Heart right ventricle (tissue), 16 donors: ENCODE data around the gene KRTAP1-3. TPM values are rescaled to one million over a fixed set of nuclear protein-coding genes. Genes with fewer than 3 reads are reported as not detected.
"Not testable (repeated sequence)": the region's sequence is repeated elsewhere in the genome, so short reads cannot be mapped to it uniquely, and the experiment has no call there.

Experiments used
- ATAC-seq, 8 donors: fragments of 200-7000 bp; cut with Tn5 transposase; one replicate each; pipeline ENCODE4 v1.9.1; 2020; ENCODE audit warnings: mild to moderate bottlenecking in 8 of 8, moderate library complexity in 8 of 8, moderate number of reproducible peaks in 1 of 8
- DNase-seq, 2 donors: peaks; one replicate each; pipeline ENCODE4 v3.0.0-alpha.2; 2020
- H3K27ac ChIP-seq, 10 donors: fragments of 200-600 bp; sonication (generic) in 2 of 10; one replicate each; pipeline versions ENCODE4 v1.5.0 to v1.8.0; 2020 to 2022; ENCODE audit warnings: mild to moderate bottlenecking in 3 of 10
- H3K27me3 ChIP-seq, 7 donors: fragments of 200-600 bp; one replicate each; pipeline ENCODE4 v1.8.0; 2021 to 2022; ENCODE audit warnings: mild to moderate bottlenecking in 2 of 7
- H3K36me3 ChIP-seq, 9 donors: fragments of 200-600 bp; sonication (generic) in 1 of 9; one replicate each; pipeline versions ENCODE4 v1.5.0 to v1.8.0; 2020 to 2022; ENCODE audit warnings: mild to moderate bottlenecking in 2 of 9
- H3K4me1 ChIP-seq, 9 donors: fragments of 200-600 bp; sonication (generic) in 1 of 9; one replicate each; pipeline versions ENCODE4 v1.5.0 to v1.8.0; 2020 to 2022; ENCODE audit warnings: mild to moderate bottlenecking in 4 of 9
- H3K4me3 ChIP-seq, 10 donors: fragments of 200-600 bp; sonication (generic) in 2 of 10; one replicate each; pipeline versions ENCODE4 v1.5.0 to v1.8.0; 2020 to 2022; ENCODE audit warnings: mild to moderate bottlenecking in 7 of 10, moderate library complexity in 2 of 10
- H3K9me3 ChIP-seq, 11 donors: fragments of 200-600 bp in 10 of 11; sonication (generic) in 2 of 11; one replicate each; pipeline versions ENCODE4 v1.5.0 to v1.8.0; 2013 to 2022; ENCODE audit warnings: mild to moderate bottlenecking in 2 of 11, control low read depth in 1 of 11, moderate library complexity in 1 of 11
- CTCF ChIP-seq, 9 donors: fragments of 200-600 bp; sonication (generic) in 2 of 9; IDR thresholded peaks; one replicate each; pipeline versions ENCODE4 v1.5.0 to v1.8.0; 2021 to 2022; ENCODE audit warnings: antibody characterized with exemption in 9 of 9, mild to moderate bottlenecking in 5 of 9, moderate library complexity in 1 of 9
- WGBS, 2 donors: extraction: QIAGEN DNeasy Blood & Tissue Kit; methylation state at CpG; one replicate each; pipeline ENCODE4 v1.1.7; 2013; ENCODE audit warnings: inconsistent platforms in 1 of 2; 5-methylcytosine and 5-hydroxymethylcytosine counted together
- intact Hi-C, 10 donors: fragments of 100-400 bp; cut with DNase I; formaldehyde crosslinking; loops; one replicate each; pipeline versions ENCODE4 v1.11.1 to v1.14.2; 2022
- polyA plus RNA-seq, 2 donors: library from polyadenylated mRNA; stranded (reverse); fragments of 200-250 nt; gene quantifications; one replicate each; pipeline ENCODE4 v1.2.3, GENCODE V29; 2013
- total RNA-seq, 10 donors: library from RNA; stranded (reverse); fragmentation: NEBNext Ultra II Directional in 3 of 10; extraction: Animal tissue kit (Norgen Biotek cat#: 25700) in 3 of 10; gene quantifications; one replicate each; pipeline versions ENCODE4 v1.2.1 to v1.2.4, GENCODE V29; 2021 to 2023
- donor health status: Arrhythmogenic right ventricular cardiomyopathy.
- donor health status: ischemic (EF 13 %, LVEDD 7.1; RV severe dilation, severe dysfunction).
- donor health status: healthy with polysubstance abuse.
- donor health status: DM: no; HTN: yes; CAD: no.
- donor health status: DM: no; HTN: no; CAD: no.
- donor health status: ischemic (EF 25% LVEDD 6.9; RV normal size, moderate dysfunction).
- donor health status: ischemic (EF 25% LVEDD 5.7; RV mildly dilated, moderate dysfunction).
- donor health status: healthy.
- donor health status: DM: yes; HTN: yes; CAD: no.
- donor health status: Ischemic cardiomyopathy.
- donor health status: ischemic (EF 35%, LVEDD 5.7; RV mildly dilated, moderate dysfunction).
- donor health status: nonischemic (EF 11% LVEDD 7.7; RV severe dilation, severe dysfunction).
- donor health status: DM: yes; HTN: yes; CAD: no.
- donor health status: PGD.
- donor health status: ischemic (EF 29% LVEDD 5.4; RV normal size, mild dysfunction).
- donor health status: nonischemic (EF 23%, LVEDD 6.1; RV moderate dilation, normal function).

The KRTAP1-3 gene
- total and polyA plus RNA-seq, 12 donors = not detected

GRCh38 chr17:41004397-41004796 is 30.3 kb downstream of the KRTAP1-3 start:
- no peak for DNase-seq
- 77 to 86% methylated on average over 3 of the region's 3 CpGs for WGBS, 2 donors
- intact Hi-C loops = no loop called here
- TF ChIP-seq CTCF (IDR thresholded peaks at IDR 0.05) = no peak
- ATAC-seq = no peak
- H3K27ac ChIP-seq = no peak overlapping the region
- H3K4me3 ChIP-seq = no peak overlapping the region
- no peaks in the 10 kb centered on the region for H3K36me3 ChIP-seq
- peaks cover 0 to 3% (median 0%) of the 10 kb centered on the region in 11 donors for H3K9me3 ChIP-seq
- H3K27me3 ChIP-seq = peaks cover 0 to 21% (median 7%) of the 10 kb centered on the region in 7 donors
- no peaks in the 10 kb centered on the region for H3K4me1 ChIP-seq

- H3K4me3 ChIP-seq = no peak overlapping the region
- no peaks in the 10 kb centered on the region for H3K36me3 ChIP-seq
- intact Hi-C loops = no loop called here
- H3K9me3 ChIP-seq = peaks cover 0 to 3% (median 0%) of the 10 kb centered on the region in 11 donors
- H3K4me1 ChIP-seq = no peaks in the 10 kb centered on the region
- H3K27me3 ChIP-seq = peaks cover 0 to 25% (median 10%) of the 10 kb centered on the region in 7 donors
- ATAC-seq (no peak), DNase-seq (no peak)
- H3K27ac ChIP-seq = no peak overlapping the region
- WGBS, 2 donors = 58 to 68% methylated on average over 4 of the region's 4 CpGs
- no peak for TF ChIP-seq CTCF (IDR thresholded peaks at IDR 0.05)
Observed at GRCh38 chr17:41003926-41004325, 30.7 kb downstream of the KRTAP1-3 start.

GRCh38 chr17:41002814-41003213 is 31.9 kb downstream of the KRTAP1-3 start:
- intact Hi-C loops = no loop called here
- Histone ChIP-seq H3K27me3 (peaks cover 0 to 35% (median 15%) of the 10 kb centered on the region in 7 donors), H3K9me3 (peaks cover 0 to 3% (median 0%) of the 10 kb centered on the region in 11 donors), H3K36me3 (no peaks in the 10 kb centered on the region), H3K4me3 (no peak overlapping the region), H3K4me1 (no peaks in the 10 kb centered on the region), H3K27ac (no peak overlapping the region)
- ATAC-seq = no peak
- 56 to 66% methylated on average over 5 of the region's 5 CpGs for WGBS, 2 donors
- DNase-seq = no peak
- TF ChIP-seq CTCF (IDR thresholded peaks at IDR 0.05) = no peak

GRCh38 chr17:41001795-41002194 is 32.9 kb downstream of the KRTAP1-3 start:
- H3K4me1 ChIP-seq = no peaks in the 10 kb centered on the region
- H3K27ac ChIP-seq = no peak overlapping the region
- TF ChIP-seq CTCF (IDR thresholded peaks at IDR 0.05) = no peak
- intact Hi-C loops = no loop called here
- peaks cover 0 to 42% (median 21%) of the 10 kb centered on the region in 7 donors for H3K27me3 ChIP-seq
- peaks cover 0 to 3% (median 0%) of the 10 kb centered on the region in 11 donors for H3K9me3 ChIP-seq
- H3K4me3 ChIP-seq = no peak overlapping the region
- ATAC-seq (no peak), DNase-seq (no peak)
- H3K36me3 ChIP-seq = no peaks in the 10 kb centered on the region
- WGBS, 2 donors = 63 to 70% methylated on average over 4 of the region's 4 CpGs

- H3K36me3 ChIP-seq, H3K4me3 ChIP-seq, H3K9me3 ChIP-seq, DNase-seq, ATAC-seq, intact Hi-C loops, H3K4me1 ChIP-seq, H3K27ac ChIP-seq: not testable (repeated sequence)
- H3K27me3 ChIP-seq = peaks cover 0 to 54% (median 34%) of the 10 kb centered on the region in 7 donors
- WGBS, 2 donors = 69 to 78% methylated on average over 6 of the region's 6 CpGs
Observed at GRCh38 chr17:40999563-40999962, 35.1 kb downstream of the KRTAP1-3 start, which contains the start of gene KRTAP3-2. Gene KRTAP3-2 (minus strand): TSS chr17:40999906. CDS start chr17:40999853, 53 bp downstream.
